ACHN (cell line): ENCODE measurements around the gene FAM200B.
A peak's percentile ranks its signal among the peaks of the same experiment; 100 is the strongest.

Experiments
- DNase-seq: peaks from one replicate; pipeline ENCODE4 v3.0.0-alpha.2; 2015
- in situ Hi-C: cut with HindIII; loops from 2 replicates; pipeline ENCODE4 v1.10.0; 2017; ENCODE audit warnings: low sequenced_read_pairs, low pct_ligation_motif_present, low pct_unique_long_range_greater_than_20kb

Gene FAM200B

GRCh38 chr4:15681372-15682241 is at the start of gene FAM200B:
Gene FAM200B (plus strand): TSS chr4:15681827. CDS start chr4:15686978, 5,151 bp downstream.
- in situ Hi-C loops = no loop called here
- DNase-seq = peak; percentile 98

DNA sequence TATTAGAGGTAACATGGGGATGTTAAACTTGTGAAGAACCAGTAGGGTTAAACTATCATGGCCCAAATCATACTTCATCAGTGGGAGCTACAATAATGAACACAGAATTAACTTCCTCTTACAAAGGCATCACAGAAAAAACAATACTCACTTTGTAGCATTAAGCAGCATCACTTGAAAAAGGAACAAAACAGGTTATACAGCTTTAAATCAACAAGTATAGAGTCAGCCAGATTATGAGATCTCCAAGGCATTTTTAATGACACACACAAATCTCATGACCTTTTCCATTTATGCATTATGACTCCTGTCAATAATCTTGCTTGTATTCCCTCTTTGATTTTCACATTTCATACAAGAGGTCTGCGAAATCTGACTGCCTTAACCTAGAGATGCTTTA is 44.8 kb upstream of the FAM200B start:
- in situ Hi-C loops = no loop called here
- no peak for DNase-seq

GRCh38 chr4:15638418-15638817 is 43.2 kb upstream of the FAM200B start:
- in situ Hi-C loops = no loop called here
- no peak for DNase-seq

GRCh38 chr4:15648600-15648999 is 33.0 kb upstream of the FAM200B start:
- in situ Hi-C loops = no loop called here
- no peak for DNase-seq

- in situ Hi-C loops = no loop called here
- DNase-seq = peak; percentile 57
These were observed 31.6 kb upstream of the FAM200B start for GRCh38 chr4:15649914-15650545.

DNA sequence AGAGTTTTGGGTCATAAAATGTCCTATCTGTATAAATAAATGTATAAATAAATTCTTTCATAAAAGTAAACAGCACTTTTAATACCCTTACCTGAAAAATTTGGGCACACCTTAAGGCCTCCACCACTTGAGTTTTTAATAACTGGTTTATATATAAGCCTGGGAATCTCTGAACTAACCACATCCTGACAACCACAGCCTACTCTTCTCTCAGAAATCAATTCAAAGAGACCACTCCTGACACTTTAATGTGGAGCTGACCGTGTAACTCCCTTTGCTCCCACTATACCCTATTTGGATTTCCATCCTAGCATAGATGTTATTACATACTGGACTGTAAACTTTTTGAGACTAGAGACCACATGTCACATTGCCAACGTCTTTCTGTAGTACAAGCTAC is 30.0 kb upstream of the FAM200B start:
- in situ Hi-C loops = no loop called here
- DNase-seq = no peak

DNA sequence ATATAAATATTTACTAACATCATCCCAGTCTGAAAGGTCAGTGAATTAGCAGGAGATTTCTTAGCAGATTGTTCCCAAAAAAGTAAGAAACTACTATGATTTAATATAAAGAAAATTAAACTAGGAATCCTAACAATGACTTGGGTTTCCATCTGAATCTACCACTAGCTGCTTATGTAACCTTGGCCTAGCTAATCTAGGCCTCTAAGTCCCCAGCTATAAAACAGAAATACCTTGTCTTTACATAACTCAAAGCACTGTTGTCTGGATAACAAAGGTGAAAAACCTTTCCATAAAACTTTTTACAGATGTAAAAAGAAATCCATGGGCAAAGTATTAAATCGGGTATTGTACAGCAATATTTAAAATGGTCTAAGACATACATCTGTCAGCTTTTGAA is 29.4 kb upstream of the FAM200B start:
- in situ Hi-C loops = no loop called here
- no peak for DNase-seq

- in situ Hi-C loops = no loop called here
- DNase-seq = no peak
These were observed 28.8 kb upstream of the FAM200B start for GRCh38 chr4:15652841-15653240.

DNA sequence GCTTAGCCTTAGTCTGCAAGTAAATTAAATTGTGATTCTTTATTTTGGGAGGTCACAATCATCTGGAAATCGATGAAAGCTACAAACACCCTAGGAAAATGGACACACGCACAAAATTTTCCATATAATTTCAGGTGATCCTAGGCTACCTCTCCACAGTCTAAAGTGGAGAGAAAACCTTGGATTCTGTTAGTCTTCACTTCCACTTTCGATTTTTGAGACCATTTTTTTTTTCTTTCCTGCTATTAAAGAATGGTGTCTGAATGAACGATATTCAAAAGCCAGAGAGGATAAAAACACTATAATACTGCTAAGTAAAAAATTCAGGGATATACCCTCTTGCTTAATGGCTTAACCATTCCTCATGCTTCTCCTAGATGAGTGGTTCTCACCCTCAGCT is 28.2 kb upstream of the FAM200B start:
- DNase-seq = peak; percentile 46
- in situ Hi-C loops = no loop called here

DNA sequence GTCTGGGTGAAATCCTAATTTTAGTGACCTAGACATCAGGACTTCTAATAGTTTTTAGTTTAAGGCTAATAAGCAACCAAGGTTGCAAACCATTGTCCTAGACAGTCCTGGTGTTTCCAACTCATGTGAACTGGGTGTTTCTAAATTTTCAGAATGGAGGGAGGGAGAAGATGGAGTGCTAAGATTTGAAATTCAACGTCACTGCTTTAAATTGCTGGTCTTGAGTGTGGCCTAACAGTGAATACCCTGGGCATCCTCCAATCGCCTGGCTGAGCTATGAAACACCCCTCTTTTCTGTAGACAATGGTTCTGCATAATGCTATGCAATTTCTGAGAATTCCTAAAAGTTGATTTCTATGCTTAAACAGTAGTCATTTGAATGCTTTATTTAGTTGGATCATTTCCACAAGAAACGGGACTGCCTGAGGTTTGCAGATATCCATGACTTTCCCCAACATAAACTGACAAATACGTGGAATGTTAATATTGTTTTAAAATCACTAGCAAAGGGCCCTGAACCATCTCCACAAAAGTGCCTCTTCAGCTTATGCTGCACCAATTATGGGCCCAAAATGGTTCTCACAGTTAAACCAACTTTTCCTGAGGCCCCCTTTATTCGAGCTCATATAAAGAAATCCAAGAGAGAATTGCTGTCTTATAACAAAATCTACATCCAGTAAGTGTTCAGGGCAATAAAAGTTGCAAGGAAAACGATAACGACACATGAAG is 27.6 kb upstream of the FAM200B start:
- peak; percentile 42 for DNase-seq
- in situ Hi-C loops = no loop called here

GRCh38 chr4:15654593-15655222 is 26.9 kb upstream of the FAM200B start:
- peak; percentile 42 for DNase-seq
- in situ Hi-C loops = no loop called here

GRCh38 chr4:15655223-15656037 is 26.2 kb upstream of the FAM200B start, which contains the start of gene FBXL5:
Gene FBXL5 (minus strand): TSS chr4:15655357. CDS start chr4:15655287, 70 bp downstream.
- DNase-seq = peak; percentile 82
- in situ Hi-C loops = no loop called here

GRCh38 chr4:15656038-15656470 is 25.6 kb upstream of the FAM200B start:
- in situ Hi-C loops = no loop called here
- no peak for DNase-seq

DNA sequence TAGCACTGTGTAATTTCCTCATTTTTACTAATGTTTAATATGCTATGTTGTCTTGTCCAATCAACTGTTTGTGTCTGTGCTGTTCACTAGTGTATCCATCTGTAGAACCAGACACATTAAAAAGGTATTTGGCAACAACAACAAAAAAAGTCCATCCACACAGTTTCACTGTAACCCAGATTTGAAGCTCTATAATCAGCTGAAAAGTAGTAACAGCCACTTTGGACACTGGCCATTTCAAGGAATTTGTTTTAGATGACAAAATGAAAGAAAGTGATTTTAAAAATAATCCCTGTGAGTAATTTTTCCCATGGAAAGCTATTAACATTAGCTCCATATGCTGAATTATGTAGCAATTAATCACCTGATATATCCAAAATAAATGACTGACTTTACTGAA is 24.3 kb upstream of the FAM200B start:
- no peak for DNase-seq
- in situ Hi-C loops = no loop called here

DNA sequence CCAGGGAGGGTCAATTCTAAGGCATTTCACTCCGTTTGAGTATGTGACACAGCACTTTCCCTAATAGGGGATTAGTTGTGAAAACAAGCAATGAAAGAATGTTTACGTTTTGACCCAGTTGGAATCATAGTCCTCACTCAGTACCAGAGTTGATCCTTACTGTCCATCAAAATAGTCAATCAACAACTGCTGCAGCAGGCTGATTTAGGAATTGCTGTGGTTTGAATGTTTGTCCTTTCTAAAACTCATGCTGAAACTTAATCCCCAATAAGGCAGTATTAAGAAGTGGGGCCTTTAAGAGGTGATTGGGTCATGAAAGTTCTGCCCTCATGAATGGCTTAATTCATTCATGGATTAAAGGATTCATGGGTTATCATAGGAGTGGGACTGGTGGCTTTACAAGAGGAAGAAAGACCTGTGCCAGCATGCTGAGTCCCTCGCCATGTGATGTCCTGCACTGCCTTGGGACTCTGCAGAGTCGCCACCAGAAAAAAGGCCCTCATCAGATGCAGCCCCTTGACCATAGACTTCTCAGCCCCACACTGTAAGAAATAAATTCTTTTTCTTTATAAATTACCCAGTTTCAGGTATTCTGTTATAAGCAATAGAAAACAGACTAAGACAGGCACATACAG is 23.4 kb upstream of the FAM200B start:
- in situ Hi-C loops = no loop called here

DNA sequence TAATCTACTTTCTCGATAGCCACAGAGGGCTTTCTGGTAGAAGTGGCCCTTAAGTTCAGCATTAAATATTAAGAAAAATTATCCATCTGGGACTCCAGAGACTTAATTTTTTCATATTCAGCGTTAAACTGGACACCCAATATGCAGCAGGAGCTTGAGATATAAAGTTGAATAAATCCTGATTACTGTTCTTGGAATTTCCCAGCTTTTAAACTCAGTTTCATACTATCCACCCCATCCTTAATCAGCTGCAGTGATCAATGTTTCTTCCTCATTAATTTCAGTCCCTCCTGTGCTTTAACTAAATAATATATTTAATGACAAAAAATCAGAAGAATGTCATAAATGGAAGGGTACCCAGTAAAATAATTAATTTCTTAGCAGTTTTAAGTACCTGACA is 22.8 kb upstream of the FAM200B start:
- DNase-seq = no peak
- in situ Hi-C loops = no loop called here

More for the DNA sequence above, 23.4 kb upstream of the FAM200B start:
- no peak for DNase-seq

- no peak for DNase-seq
- in situ Hi-C loops = no loop called here
These were observed 21.7 kb upstream of the FAM200B start for GRCh38 chr4:15659768-15660570.
